GM23338 (cell line): ENCODE measurements around the gene CCN6. TPM values are rescaled to one million over a fixed set of nuclear protein-coding genes. Genes with fewer than 3 reads are reported as not detected.

Experiments
- CREB1 ChIP-seq: fragments of 250-450 bp; sonication (Bioruptor Pico); IDR thresholded peaks from 2 replicates; pipeline ENCODE4 v1.5.0; 2020; ENCODE audit warnings: low read depth, mild to moderate bottlenecking, moderate library complexity
- ETS1 ChIP-seq: IDR thresholded peaks from 2 replicates; pipeline ENCODE4 v1.6.1; 2016; ENCODE audit warnings: antibody characterized with exemption
- REST ChIP-seq: IDR thresholded peaks from one replicate; pipeline ENCODE4 v1.6.1; 2018; ENCODE audit warnings: antibody characterized with exemption; ENCODE audit not compliant: unreplicated experiment
- STAT1 ChIP-seq: IDR thresholded peaks from one replicate; pipeline ENCODE4 v1.6.1; 2016; ENCODE audit warnings: antibody characterized with exemption; ENCODE audit not compliant: unreplicated experiment
- ZNF331 ChIP-seq: fragments of 250-450 bp; sonication (Bioruptor Pico); IDR thresholded peaks from 2 replicates; pipeline ENCODE4 v1.5.0; 2020; ENCODE audit warnings: low read depth, mild to moderate bottlenecking, moderate library complexity
- ZNF462 ChIP-seq: fragments of 250-450 bp; sonication (Bioruptor Pico); IDR thresholded peaks from 2 replicates; pipeline ENCODE4 v1.5.0; 2020; ENCODE audit warnings: mild to moderate bottlenecking, moderate library complexity
- polyA plus RNA-seq: library from polyadenylated mRNA; unstranded; fragments of >200 nt; fragmentation: Nextera tagmentation; extraction: Ambion mirVana; gene quantifications from 2 replicates; pipeline ENCODE4 v1.2.1, GENCODE V29; 2016
- total RNA-seq: library from RNA; depleted of rRNA; stranded (reverse); fragments of >200 nt; shearing (Covaris generic); gene quantifications from 2 replicates; pipeline ENCODE4 v1.2.3, GENCODE V29; 2014

The CCN6 gene
- total and polyA plus RNA-seq, 2 experiments from 2014 or later = 0.65 TPM; not detected in 1

- no peak for TF ChIP-seq ZNF462 (CRISPR knock-in tag)
- no peak for TF ChIP-seq ETS1
- no peak for TF ChIP-seq STAT1
- TF ChIP-seq CREB1 (CRISPR knock-in tag) = no peak
- no peak for TF ChIP-seq REST
- TF ChIP-seq ZNF331 = no peak
Observed at GRCh38 chr6:112032728-112033127, 21.2 kb upstream of the CCN6 start (continued).
